Measurements from ENCODE around the gene RERE.

- TF ChIP-seq CTCF (IDR thresholded peaks at IDR 0.05) (no peak), POLR2A (IDR thresholded peaks at IDR 0.05) (no peak)
Measured at GRCh38 chr1:8473891-8474300, 343.5 kb downstream of the RERE start.

All from body of pancreas (tissue), 4 donors.